Epidermal melanocyte (primary cell): ENCODE results near the gene ZHX3.
A peak's percentile ranks its signal among the peaks of the same experiment; 100 is the strongest.
"Not testable (repeated sequence)": the region's sequence is repeated elsewhere in the genome, so short reads cannot be mapped to it uniquely, and the experiment has no call there.

Experiments used
- DNase-seq: peaks from one replicate; pipeline ENCODE4 v3.0.0; 2011; ENCODE audit warnings: low spot score; ENCODE audit not compliant: insufficient read length

The ZHX3 gene

GRCh38 chr20:41259309-41259708, 58.2 kb downstream of the ZHX3 start:
- DNase-seq, result no peak

- DNase-seq, result no peak
Measured at GRCh38 chr20:41258474-41258873, 59.1 kb downstream of the ZHX3 start.

- no peak for DNase-seq
Measured at GRCh38 chr20:41256516-41256915, 61.0 kb downstream of the ZHX3 start.

GRCh38 chr20:41255655-41256054, 61.9 kb downstream of the ZHX3 start:
- DNase-seq, result no peak

GRCh38 chr20:41249411-41250281, 67.9 kb downstream of the ZHX3 start:
- no peak for DNase-seq

- DNase-seq, result no peak
Measured at GRCh38 chr20:41248368-41249024, 69.0 kb downstream of the ZHX3 start.

GRCh38 chr20:41247523-41248367, 69.8 kb downstream of the ZHX3 start:
- no peak for DNase-seq

- DNase-seq, result no peak
Measured at GRCh38 chr20:41245086-41245707, 72.3 kb downstream of the ZHX3 start.

GRCh38 chr20:41242807-41243206, 74.7 kb downstream of the ZHX3 start:
- DNase-seq, result no peak

- no peak for DNase-seq
Measured at GRCh38 chr20:41242352-41242751, 75.2 kb downstream of the ZHX3 start.

GRCh38 chr20:41237233-41237632, 80.3 kb downstream of the ZHX3 start:
- DNase-seq, result not testable (repeated sequence)

GRCh38 chr20:41236818-41237217, 80.7 kb downstream of the ZHX3 start:
- not testable (repeated sequence) for DNase-seq

GRCh38 chr20:41234546-41234945, 83.0 kb downstream of the ZHX3 start:
- no peak for DNase-seq

GRCh38 chr20:41234041-41234440, 83.5 kb downstream of the ZHX3 start:
- DNase-seq, result no peak

- peak; percentile 68 for DNase-seq
Measured at GRCh38 chr20:41232973-41233926, 84.3 kb downstream of the ZHX3 start.

GRCh38 chr20:41231136-41231535, 86.4 kb downstream of the ZHX3 start:
- DNase-seq, result no peak

GRCh38 chr20:41230136-41230535, 87.4 kb downstream of the ZHX3 start:
- DNase-seq, result no peak

GRCh38 chr20:41229259-41229658, 88.3 kb downstream of the ZHX3 start:
- no peak for DNase-seq

GRCh38 chr20:41228858-41229257, 88.7 kb downstream of the ZHX3 start:
- no peak for DNase-seq

- DNase-seq, result no peak
Measured at GRCh38 chr20:41226426-41226825, 91.1 kb downstream of the ZHX3 start.
